ENCODE measurements around the gene WDR88. TPM values are rescaled to one million over a fixed set of nuclear protein-coding genes. Genes with fewer than 3 reads are reported as not detected.
A peak's percentile ranks its signal among the peaks of the same experiment; 100 is the strongest.

Gene WDR88
- total and polyA plus RNA-seq, 2 of the 13 experiments (the other 11 are each of a cell fraction or from before 2014, with no cell fraction given): not detected

DNA sequence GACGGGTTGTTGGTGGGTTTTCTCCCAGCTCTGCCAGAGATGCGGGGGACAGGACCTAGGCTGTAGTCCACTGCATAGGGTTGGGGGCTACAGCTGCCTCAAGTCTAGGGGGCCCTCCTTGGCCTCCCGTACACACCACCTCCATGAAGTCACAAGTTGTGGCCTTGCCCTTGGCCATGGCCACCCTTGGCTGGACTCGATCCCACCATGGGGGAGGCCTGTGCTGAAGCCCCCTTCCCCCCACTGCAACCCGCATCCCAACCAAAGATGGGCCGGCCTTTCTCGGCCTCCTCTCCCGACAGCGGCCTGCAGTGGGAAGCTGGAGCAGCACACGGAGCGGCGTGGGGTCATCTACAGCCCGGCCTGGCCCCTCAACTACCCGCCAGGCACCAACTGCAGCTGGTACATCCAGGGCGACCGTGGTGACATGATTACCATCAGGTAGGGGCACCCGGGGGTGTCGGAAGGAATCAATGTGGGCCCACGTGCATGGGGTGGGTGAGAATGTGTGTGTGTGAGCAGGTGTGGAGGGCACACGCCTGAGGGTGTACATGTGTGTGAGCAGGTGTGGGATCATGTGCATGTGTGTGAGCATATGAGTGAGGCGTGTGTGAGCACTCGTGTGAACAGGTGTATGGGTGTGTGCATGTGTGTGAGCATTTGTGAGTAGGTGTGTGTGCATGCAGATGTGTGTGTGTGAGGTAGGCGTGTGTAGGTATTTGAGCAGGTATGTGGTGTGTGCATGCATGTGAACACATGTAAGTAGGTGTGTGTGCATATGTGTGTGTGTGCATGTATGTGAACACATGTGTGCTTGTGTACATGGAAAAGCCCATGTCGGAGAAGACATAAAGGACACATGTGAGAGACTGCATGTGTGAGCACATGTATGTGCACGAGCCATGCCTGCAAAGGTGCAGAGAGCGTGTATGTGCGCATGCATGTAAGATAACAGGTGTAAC, 70.9 kb downstream of the WDR88 start (continued):
- TF ChIP-seq, protein P1, sequence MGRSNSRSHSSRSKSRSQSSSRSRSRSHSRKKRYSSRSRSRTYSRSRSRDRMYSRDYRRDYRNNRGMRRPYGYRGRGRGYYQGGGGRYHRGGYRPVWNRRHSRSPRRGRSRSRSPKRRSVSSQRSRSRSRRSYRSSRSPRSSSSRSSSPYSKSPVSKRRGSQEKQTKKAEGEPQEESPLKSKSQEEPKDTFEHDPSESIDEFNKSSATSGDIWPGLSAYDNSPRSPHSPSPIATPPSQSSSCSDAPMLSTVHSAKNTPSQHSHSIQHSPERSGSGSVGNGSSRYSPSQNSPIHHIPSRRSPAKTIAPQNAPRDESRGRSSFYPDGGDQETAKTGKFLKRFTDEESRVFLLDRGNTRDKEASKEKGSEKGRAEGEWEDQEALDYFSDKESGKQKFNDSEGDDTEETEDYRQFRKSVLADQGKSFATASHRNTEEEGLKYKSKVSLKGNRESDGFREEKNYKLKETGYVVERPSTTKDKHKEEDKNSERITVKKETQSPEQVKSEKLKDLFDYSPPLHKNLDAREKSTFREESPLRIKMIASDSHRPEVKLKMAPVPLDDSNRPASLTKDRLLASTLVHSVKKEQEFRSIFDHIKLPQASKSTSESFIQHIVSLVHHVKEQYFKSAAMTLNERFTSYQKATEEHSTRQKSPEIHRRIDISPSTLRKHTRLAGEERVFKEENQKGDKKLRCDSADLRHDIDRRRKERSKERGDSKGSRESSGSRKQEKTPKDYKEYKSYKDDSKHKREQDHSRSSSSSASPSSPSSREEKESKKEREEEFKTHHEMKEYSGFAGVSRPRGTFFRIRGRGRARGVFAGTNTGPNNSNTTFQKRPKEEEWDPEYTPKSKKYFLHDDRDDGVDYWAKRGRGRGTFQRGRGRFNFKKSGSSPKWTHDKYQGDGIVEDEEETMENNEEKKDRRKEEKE (IDR thresholded peaks at IDR 0.05): no peak
- TF ChIP-seq RBFOX2 (IDR thresholded peaks at IDR 0.05; ENCODE audit: low read depth, low read length): 0 out of 2 replicates have a peak, but pooled peaks have one; percentile 22

DNA sequence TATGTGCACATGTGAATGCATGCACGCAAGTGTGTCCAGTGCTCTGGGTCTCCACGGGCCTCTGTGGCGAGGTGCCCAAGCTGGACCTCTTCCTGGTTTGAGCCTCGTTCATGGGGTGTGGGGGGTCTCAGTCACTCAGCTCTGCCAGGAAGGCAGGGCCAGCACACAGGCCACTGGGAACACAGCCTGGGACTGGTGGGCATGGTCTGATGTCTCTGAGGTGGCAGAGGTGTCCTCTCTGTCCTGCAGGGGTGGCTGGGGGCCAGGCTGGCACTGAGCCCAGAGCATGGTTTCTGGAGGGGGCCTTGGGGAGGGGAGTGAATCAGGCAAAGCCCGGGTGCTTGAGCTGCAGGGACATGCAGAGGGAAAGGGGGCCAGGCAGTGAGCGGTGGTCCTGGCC, 71.6 kb downstream of the WDR88 start:
- FAIRE-seq (no peak), ATAC-seq (no peak), DNase-seq (ENCODE audit: low spot score) (no peak)
- Histone ChIP-seq H2AFZ (ENCODE audit: low read length) (no peak overlapping the region), H3K27me3 (ENCODE audit: control insufficient read depth in 1 of 2, insufficient read depth in 2 of 2, low read length in 2 of 2) (no peaks in the 10 kb centered on the region), H3K4me1 (ENCODE audit: insufficient read depth, low read length) (peaks cover 13% of the 10 kb centered on the region), H3K9ac (ENCODE audit: insufficient read depth, low read depth, low read length) (no peak overlapping the region), H3K4me2 (ENCODE audit: low read depth, low read length) (no peak overlapping the region), H3K79me2 (ENCODE audit: insufficient read depth, low read length) (peaks cover 2% of the 10 kb centered on the region), H3K9me3 (ENCODE audit: low read length) (no peaks in the 10 kb centered on the region), H3K27ac (ENCODE audit: extremely low read length, insufficient read depth, low read length) (no peak overlapping the region), H4K20me1 (ENCODE audit: insufficient read depth, low read length) (no peaks in the 10 kb centered on the region), H3K4me3 (replicated peaks in 1 of 3; ENCODE audit: insufficient read depth in 1 of 3, low read depth in 2 of 3, low read length in 3 of 3) (no peak overlapping the region), H3K36me3 (replicated peaks in 1 of 2; ENCODE audit: control insufficient read depth in 1 of 2, insufficient read depth in 2 of 2, low read length in 2 of 2) (peaks cover 21 to 37% of the 10 kb centered on the region in 2 experiments)
- in situ Hi-C loops (cut with HindIII; ENCODE audit: extremely low pct_ligation_motif_present, low pct_unique_long_range_greater_than_20kb) (no loop called here), intact Hi-C loops (cut with micrococcal nuclease; ENCODE audit: unreplicated experiment) (no loop called here)
- 94% methylated on average over 3 of the region's 6 CpGs for WGBS (ENCODE audit: low lambda C conversion rate)
- BruUV-seq (replicated peaks): no TSS peak
- ChIA-PET POLR2A (no interaction called here), CTCF (ENCODE audit: low intra/inter-chr PET ratio, low total read pairs) (no interaction called here)
- no peak for TF ChIP-seq RAD21 (CRISPR knock-in tag; IDR thresholded peaks at IDR 0.05)
